Bronchial epithelial cell (primary cell): ENCODE data around the gene RNASE8. TPM values are rescaled to one million over a fixed set of nuclear protein-coding genes. Genes with fewer than 3 reads are reported as not detected.

Source experiments
- DNase-seq: peaks from one replicate; pipeline ENCODE4 v3.0.0-alpha.2; 2010; ENCODE audit warnings: low read depth
- FAIRE-seq: peaks from 2 replicates; lab custom pipeline; 2011; peaks lifted over from hg19 to GRCh38; lab: Jason Lieb, UNC
- H3K27me3 ChIP-seq: 2 replicates; pipeline ENCODE4 v1.5.1; 2011; ENCODE audit warnings: low read length; ENCODE audit not compliant: control insufficient read depth, insufficient read depth
- H3K36me3 ChIP-seq: 2 replicates; pipeline ENCODE4 v1.5.1; 2011; ENCODE audit warnings: low read length; ENCODE audit not compliant: control insufficient read depth, insufficient read depth
- H3K4me3 ChIP-seq: 2 replicates; pipeline ENCODE4 v1.5.1; 2011; ENCODE audit warnings: mild to moderate bottlenecking, low read depth, low read length, control low read depth
- total RNA-seq: library from RNA; depleted of rRNA; stranded (reverse); fragments of >200 nt; gene quantifications from 2 replicates; pipeline ENCODE4 v1.2.1, GENCODE V29; 2014
- TF ChIP-seq, protein P1 (sequence below): IDR thresholded peaks from 2 replicates; pipeline ENCODE4 v1.5.1; 2011; ENCODE audit warnings: mild to moderate bottlenecking, moderate library complexity, low read length, control low read depth, inconsistent platforms; ENCODE audit not compliant: insufficient read depth, severe bottlenecking

RNASE8 gene
- total RNA-seq, 1 donor from 2014 or later, result not detected

- FAIRE-seq (no peak), DNase-seq (no peak)
- no peak overlapping the region for H3K4me3 ChIP-seq
- H3K36me3 ChIP-seq, result no peaks in the 10 kb centered on the region
- H3K27me3 ChIP-seq, result peaks cover 18% of the 10 kb centered on the region
- TF ChIP-seq, protein P1, sequence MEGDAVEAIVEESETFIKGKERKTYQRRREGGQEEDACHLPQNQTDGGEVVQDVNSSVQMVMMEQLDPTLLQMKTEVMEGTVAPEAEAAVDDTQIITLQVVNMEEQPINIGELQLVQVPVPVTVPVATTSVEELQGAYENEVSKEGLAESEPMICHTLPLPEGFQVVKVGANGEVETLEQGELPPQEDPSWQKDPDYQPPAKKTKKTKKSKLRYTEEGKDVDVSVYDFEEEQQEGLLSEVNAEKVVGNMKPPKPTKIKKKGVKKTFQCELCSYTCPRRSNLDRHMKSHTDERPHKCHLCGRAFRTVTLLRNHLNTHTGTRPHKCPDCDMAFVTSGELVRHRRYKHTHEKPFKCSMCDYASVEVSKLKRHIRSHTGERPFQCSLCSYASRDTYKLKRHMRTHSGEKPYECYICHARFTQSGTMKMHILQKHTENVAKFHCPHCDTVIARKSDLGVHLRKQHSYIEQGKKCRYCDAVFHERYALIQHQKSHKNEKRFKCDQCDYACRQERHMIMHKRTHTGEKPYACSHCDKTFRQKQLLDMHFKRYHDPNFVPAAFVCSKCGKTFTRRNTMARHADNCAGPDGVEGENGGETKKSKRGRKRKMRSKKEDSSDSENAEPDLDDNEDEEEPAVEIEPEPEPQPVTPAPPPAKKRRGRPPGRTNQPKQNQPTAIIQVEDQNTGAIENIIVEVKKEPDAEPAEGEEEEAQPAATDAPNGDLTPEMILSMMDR, result no peak
Measured at GRCh38 chr14:21023174-21023573, 34.4 kb upstream of the RNASE8 start.

DNA sequence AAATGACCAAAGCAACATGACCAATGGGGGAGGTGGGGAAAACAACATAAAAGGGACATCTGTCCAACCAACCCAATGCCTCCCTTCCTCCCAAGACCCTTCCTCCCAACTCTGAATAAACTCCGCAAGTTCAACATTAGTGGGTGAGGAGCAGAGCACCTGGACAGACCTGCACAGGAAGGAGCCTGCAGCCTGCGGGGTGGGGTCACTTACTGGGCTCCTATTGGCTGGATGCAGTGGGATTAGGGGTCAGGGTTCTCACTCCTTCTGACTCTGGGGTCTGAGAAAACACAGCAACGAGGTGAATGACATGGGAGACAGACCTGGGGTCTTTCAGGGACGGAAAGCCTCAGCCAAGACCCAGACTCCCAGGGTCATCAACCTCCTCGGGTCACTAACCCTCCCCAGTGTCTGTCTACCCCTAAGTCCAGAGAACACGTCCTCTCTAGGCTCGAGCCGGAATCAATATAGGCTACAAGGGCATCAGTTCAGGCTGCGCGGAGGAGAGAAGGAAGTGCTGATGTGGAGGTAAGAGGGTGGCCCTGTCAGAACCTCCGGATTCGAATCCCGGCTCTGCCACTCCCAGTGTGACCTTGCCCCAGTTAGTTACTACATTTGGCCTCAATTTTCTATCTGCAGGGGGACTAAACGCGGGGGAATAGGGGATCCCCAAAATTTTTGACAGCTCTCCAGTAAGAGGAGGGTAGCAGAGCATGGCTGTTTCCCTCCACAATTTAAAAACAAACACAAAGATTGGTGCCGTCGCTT, 33.6 kb upstream of the RNASE8 start:
- TF ChIP-seq, protein P1, result no peak
- Histone ChIP-seq H3K36me3 (no peaks in the 10 kb centered on the region), H3K4me3 (peak overlapping the region; percentile 46), H3K27me3 (peaks cover 18% of the 10 kb centered on the region)
- DNase-seq (no peak), FAIRE-seq (no peak)

DNA sequence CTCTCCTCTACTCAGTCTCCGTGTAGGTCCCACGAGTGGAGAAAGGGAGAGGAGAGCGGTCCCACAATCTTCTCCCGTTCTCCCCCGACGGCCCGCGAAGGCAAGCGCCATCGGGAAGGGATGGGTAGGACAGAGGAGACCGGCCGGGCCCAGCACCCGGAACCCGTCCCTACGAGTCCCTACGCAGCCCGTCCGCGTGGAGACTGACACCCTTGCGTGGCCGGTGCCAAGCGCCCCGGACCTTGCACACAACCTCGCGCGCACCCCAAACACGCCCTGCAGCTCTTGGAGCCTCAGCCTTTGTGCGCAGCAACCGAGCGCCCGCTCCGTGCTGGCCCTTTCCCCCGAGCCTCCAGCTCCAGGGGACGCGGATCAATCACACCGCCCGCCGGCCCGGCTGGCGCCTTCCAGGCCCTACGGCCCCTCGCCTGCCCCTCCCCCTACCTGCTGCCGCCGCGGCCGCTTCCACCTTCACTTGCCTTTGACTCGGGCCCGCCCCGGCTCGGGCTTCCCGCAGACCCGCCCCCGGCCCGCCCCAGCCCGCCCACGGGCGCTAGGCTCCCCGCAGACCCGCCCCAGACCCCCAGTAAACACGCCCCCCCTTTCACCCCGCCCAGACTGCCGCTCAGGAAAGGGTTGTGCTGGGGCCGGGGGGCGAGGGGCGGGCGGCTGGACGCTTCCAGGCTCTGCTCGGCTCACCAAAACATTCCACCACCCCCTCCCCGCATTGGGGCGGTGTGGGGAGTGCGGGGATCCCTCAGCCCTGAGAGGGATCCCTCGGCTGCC, 32.8 kb upstream of the RNASE8 start, which contains the start of gene NDRG2:
Gene NDRG2, minus strand, starts transcription at position 477 of the 786 bp plus-strand sequence. CDS start 1,746 bp downstream, outside the sequence.
- FAIRE-seq (no peak), DNase-seq (no peak)
- peak within 1 kb of the TSS; percentile 46 for H3K4me3 ChIP-seq
- no peaks in the 10 kb centered on the region for H3K36me3 ChIP-seq
- peaks cover 18% of the 10 kb centered on the region for H3K27me3 ChIP-seq
- TF ChIP-seq, protein P1, result no peak

DNA sequence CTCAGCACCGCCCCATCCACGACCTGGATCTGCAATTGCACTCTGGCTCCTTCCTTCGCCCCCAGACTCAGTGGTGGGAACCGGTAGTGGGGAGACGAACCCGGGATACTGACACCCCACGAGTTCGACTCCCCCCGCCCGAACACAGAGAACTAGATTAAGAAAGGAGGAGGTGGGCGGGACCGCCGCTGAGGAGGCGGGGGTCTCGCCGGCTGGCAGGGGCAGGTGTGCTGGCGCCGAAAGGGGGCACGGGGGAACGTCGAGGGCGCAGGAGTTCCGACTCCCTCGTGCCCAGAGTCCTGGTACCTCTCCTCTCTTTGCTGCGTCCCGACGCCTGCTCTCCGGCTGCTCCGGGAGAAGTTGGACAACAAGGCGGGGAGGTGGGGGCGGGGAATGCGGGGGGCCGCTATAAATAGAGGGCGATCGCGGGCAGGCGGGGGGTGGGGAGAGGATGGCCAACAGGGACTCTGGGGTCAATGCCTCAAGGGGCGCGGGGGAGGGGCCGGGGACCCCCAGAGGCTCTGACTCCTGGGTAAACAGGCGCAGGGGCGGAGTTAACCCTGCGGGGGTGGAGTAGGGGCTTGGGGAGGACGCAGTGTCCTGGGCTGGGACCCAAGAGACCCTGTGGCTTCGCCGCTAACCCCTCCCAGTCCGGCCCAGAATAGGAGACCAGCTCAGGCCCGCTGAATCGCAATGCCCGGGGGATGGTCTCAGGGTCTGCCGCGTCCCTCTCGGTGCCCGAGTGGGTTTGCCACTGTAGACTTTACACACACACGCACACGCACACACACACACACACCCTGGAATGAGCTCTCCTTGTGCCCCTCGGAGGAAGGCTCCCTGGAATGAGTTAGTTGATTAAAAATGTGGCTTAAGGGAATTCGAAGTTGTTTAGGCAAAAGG, 32.0 kb upstream of the RNASE8 start:
- H3K27me3 ChIP-seq, result peaks cover 18% of the 10 kb centered on the region
- peak overlapping the region; percentile 46 for H3K4me3 ChIP-seq
- FAIRE-seq, result no peak
- no peaks in the 10 kb centered on the region for H3K36me3 ChIP-seq
- TF ChIP-seq, protein P1, result no peak
- no peak for DNase-seq

DNA sequence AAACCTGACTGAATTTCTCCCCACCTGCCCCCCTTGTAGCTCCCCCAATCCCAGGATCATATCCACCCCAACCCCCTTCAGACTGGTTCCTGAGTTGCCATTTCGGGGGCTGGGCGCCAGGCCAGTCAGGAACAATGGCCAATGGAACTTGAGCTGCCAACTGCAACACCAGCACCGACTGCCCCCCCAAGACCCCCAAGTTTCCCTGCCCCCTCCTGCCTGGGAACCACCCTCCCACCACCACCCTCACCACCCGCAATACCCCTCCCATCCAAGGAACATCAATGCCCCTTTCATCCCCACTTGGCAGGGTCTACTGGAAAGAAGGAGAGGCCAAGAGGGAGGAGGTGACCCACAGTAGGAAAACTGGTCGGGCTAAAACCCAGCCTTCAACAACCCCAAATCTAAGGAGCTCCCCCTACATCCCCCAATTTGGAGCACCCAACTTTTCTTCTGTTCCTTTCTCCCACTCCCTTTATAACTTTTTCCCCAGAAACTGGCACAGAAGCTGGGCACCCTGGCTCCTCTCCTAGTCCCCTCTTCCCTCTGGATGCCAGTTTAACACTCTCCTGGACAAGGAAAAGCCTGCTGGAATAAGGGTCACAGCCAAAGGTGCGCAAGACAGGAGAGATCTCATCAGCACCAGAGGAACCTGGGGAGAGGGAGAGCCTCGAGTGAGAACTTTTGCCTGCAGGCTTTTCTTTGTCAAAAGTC, 31.2 kb upstream of the RNASE8 start:
- H3K36me3 ChIP-seq, result no peaks in the 10 kb centered on the region
- no peak overlapping the region for H3K4me3 ChIP-seq
- TF ChIP-seq, protein P1, result no peak
- peaks cover 18% of the 10 kb centered on the region for H3K27me3 ChIP-seq
- no peak for FAIRE-seq
- no peak for DNase-seq
